GM18511 (cell line): ENCODE measurements around the gene ZBTB39.

ENCODE experiments used
- ATAC-seq: cut with Tn5 transposase; IDR thresholded peaks from one replicate; pipeline ENCODE4 v1.9.1; 2021; ENCODE audit warnings: mild to moderate bottlenecking, moderate library complexity; ENCODE audit not compliant: unreplicated experiment

ZBTB39 gene

DNA sequence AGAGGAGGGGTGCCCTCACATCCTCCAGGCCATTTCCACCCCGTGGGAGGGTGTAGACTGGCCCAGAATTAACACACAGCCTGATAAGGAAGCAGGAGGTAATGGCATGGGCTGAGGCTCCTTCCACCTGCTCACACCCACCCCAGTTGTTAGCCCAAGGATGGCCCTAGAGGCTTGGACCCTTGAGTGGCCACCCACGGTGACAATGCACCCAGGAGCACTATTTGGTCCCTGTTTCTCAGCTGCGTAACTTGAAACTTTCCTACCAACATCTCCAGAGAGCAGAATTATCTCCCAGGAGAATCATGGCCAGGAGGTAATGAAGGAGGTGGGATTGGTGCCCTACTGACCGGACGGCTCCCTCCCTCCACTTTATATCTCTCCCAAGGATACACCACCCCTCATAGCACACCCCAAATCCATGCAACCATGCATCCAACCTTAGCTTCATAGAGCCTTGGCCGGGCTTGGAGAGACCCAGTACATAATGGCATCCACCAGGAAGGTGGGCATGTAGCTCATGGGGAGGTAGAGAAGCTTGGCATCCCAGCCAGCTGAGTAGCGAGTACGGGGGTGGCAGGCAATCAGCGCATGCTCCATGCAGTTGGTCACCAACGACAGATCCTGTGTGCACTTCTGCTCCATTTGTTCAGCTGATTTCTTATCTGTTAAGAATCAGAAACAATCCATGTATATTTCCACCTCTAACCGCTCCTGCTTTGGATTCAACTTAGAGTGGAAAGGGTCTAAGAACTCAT is 54.6 kb downstream of the ZBTB39 start:
- no peak for ATAC-seq

DNA sequence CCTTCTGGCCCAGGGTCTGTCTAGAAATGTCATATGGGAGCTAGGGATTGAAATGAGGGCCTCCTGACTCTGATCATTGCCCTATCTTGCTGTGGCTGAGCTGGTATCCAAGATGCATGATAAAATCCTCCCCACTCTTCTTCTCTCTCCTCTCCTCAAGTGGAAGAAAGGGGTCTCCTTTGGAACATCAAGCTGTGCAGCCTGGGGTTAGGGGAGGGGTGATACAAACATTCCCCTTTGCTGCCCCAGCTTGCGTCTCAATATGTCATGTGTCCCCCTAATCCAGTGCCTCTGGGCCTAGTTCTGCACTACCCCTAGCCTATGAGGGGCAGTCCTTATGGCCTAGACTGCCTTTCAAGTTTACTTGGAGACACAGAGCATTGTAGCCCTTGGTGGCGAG is 57.5 kb downstream of the ZBTB39 start:
- no peak for ATAC-seq
